Stimulated activated CD8-positive, alpha-beta memory T cell treated with anti-CD3 and anti-CD28 coated beads, Interleukin-4, amount 100 ng/mL, for 1 hour (primary cell): ENCODE measurements around the gene UBE2V1.
A peak's percentile ranks its signal among the peaks of the same experiment; 100 is the strongest.
"Not testable (repeated sequence)": the region's sequence is repeated elsewhere in the genome, so short reads cannot be mapped to it uniquely, and the experiment has no call there.

Experiments
- DNase-seq, 2 donors: peaks; one replicate each; pipeline ENCODE4 v3.0.0-alpha.2; 2020; ENCODE audit warnings: low read depth in 2 of 2, low spot score in 1 of 2

UBE2V1 gene

DNA sequence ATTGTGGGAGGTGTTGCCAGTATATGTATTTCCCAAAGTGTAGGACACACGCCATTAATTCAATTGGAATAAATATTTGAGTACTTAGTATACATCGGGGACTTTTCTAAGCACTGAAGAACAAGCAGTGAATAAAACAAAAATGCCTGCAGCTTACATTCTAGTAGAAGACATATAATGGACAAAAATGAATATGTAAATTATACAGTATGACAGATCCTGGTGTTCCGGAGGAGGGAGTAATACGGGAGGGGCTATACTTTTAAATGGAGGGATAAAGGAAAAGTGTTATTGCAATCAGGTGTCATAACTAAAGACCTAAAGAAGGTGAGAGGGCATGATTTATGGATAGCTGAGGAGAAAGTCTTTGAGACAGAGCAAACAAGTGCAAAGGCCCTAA, 15.1 kb downstream of the UBE2V1 start:
- DNase-seq, result no peak

DNA sequence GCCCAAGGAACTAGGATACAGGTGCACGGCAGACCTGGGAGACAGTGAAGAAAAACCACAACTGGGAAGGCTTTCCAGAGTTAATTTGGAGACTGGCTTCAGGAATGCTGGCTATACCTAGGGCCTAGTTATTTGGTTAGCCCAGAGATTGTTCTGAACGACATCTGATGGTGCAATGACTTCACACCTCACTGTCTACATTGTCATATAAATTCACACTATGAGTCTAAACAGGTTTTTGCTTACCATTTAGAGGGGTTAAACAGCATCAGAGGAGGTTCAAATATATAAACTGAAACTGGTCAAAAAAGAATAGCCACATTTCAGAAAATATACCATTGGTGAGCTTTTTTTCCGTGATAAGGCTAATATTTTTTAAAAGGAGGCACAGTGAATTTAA, 16.7 kb downstream of the UBE2V1 start:
- no peak for DNase-seq

DNA sequence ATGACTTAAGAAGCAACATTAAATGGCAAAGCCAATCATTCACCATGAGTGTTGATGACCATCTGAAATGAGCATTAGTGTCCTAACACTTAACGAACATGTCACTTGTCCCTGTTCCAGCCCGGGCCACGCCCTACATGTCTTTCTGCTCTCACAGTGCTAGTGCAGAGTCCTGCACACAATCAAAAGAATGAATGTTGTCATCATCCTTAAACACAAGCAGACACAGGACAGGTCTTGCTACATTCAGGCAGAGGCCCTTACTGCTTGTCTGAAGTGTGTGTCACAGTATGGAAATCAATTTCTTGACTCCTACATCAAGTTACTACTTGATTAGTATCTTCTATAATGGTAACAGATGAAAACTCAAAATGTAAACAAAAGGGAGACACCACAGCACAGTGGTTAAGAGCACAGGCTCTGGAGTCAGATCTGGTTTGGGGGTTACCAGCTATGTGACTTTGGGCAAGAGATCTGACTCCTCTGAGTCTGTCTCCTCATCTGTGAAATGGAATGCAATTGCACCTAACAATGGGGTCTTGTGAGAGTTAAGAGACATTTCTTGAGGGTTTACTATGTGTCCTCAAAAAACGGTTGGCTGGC, 17.4 kb downstream of the UBE2V1 start:
- no peak for DNase-seq

DNA sequence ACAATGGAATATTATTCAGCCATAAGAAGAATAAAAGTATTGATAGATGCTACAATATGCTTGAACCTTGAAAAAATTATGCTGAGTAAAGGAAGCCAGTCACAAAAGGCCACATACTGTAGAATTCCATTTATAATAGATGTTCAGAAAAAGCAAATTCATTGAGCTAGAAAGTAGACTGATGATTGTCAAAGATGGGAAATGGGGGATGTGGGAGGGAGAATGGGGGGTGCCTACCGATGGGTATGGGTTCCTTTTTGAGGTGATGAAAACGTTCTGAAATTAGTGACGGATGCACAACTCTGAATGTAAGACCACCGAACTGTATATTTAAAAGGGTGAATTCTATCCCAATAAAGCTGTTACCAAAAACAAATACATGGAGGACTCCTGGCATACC, 18.4 kb downstream of the UBE2V1 start:
- DNase-seq, result no peak

DNA sequence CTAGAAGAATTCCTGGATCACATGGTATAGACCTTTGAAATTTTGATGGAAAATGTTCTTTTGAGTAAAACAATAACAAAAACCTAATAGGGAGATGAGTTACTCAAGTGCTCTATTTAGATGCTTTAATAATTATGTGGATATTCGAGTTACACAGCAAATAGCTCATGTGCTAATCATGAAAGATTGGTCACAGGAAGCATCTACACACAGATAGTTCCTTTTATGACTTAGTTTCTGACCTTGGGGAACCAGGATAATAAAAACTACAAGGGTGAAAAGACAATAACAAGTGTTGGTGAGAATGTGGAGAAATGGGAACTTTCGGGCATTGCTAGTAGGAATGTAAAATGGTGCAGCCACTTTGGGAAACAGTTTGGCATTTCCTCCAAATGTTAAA, 19.7 kb downstream of the UBE2V1 start:
- DNase-seq, result no peak

DNA sequence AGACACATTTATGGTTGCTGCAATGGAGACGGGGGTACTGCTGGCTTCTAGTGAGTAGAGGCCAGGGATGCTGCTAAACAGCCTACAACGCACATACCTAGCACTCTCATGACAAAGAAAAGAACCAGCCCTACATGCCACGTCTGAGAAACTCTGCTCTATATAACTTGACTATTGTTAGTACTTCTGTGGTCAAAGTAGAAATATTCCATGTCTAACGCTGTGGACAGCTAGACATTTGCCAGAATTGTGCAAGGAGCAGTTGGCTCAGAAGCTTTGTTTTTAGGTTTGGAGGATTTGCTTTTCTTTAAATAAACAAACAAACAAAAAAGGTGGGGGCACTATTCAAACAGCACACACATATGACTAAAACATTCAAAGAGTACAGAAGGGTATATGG, 20.5 kb downstream of the UBE2V1 start:
- no peak for DNase-seq

DNA sequence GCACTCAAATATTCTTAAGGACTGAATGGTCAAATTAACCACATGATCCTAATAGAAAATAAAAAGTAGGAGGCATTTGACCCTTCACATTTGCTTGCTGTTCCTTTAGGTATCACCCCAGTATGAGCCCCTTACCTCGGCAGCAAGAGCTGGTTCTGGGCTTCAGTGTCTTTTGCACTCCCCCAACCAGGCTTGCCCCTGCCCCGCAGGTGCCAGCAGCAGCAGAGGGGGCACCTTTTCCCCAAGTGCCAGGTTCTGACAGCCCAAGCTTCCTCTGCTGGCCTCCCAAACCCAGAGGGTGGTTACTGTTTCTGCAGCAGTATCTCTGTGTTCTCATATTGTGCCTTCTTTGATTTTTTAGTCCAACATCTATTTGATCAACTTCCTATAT, 23.2 kb downstream of the UBE2V1 start:
- DNase-seq, result no peak

DNA sequence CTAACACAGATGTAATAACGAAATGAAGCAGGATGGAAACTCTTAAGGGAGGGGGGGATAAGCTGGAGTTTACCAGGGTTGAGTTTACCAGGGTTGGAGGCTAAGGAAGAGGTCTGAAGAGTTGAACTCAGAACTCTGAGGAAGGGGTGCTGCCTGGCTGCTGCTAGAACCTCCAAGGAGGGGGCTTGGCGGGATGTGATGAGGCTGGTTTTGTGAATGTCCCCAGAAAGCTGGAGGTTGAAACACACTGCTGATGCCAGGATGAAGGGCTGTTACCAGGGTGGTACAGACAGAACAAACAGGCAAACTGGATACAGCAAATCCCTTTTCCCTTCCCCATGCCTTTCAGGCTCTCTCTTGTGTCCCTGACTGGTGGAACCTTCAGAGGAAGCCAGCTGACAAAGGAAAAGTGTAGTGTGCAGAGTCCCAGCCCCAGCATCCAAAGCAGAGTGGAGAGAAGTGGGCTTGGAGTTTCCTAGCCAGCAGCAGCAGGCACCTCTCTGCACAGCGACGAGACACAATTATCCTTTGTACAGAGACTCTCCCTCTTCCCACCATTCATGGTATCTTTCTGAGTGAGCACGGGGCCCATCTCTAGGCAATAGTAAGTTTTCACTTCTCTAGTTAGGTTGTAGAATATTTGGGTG, 23.7 kb downstream of the UBE2V1 start:
- no peak for DNase-seq

DNA sequence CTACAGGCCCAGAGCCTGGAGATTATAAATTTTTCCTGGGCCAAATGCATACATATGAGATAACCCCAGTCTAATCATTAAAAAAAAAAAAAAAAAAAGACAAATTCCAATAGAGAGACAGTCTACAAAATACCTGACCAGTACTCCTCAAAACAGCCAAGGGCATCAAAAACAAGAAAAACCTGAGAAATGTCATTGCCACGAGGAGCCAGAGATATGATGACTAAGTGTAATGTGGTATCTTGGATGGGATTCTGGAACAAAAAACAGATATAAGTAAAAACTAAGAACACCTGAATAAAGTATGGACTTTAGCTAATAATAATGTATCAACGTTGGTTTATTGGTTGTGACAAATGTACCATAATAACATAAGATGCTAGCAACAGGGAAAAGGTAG, 24.9 kb downstream of the UBE2V1 start:
- DNase-seq, result no peak

DNA sequence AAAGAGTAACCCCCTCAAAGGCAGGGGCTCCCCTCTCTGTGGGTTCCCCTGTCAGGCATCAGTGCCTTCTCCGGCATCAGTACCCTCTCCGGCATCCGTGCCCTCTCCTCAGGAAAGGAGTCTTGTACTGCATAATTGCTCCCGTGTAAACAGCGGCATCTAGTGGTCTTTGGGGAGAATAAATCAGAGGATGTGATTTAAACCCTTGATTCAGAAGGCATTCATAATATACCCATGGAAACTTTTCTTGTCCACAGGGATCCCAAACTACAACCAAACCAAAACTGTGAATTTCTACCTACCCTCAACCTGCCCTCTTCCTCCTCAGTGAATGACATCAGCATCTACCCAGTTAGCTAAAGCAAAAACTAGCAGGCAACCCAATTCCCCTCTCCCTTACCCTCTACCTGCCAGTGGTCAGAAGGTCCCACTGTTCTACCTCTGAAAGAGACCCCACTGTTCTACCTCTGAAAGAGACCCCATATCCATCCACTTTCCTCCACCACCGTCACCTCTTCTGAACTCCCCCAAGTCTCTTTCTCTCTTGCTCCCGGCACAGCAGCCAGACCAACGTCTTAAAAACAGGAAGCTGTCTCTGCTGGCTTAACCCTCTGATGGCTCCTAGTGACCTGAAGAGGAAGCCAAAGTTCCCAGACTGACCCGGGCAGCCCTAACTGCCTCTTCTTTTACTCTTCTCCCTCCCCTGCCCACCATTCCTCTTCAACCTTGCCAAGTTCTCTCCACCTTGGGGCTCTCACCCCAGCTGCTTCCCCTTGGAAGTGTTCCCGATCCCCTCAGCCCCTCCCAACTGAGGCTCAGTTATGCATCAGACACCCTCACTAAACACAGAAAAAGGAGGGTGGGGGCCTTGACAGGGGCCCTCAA, 27.2 kb downstream of the UBE2V1 start:
- DNase-seq, result peak in 1 of 2 donors; percentile 28

DNA sequence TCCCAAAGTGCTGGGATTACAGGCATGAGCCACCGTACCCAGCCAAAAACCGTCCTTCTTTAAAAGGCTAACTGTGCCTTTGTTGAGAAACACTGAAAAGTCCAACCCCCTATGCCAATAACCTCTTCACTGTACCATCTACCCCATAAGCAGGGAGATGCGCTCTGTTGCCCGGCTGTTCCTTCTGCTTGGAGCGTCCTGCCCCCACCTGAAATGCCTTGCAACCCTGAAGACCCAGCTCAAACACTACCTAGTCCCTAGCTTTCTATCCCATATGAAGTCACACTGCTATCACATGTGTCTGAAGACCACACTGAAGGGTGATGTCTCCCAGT, 27.8 kb downstream of the UBE2V1 start:
- DNase-seq, result no peak

DNA sequence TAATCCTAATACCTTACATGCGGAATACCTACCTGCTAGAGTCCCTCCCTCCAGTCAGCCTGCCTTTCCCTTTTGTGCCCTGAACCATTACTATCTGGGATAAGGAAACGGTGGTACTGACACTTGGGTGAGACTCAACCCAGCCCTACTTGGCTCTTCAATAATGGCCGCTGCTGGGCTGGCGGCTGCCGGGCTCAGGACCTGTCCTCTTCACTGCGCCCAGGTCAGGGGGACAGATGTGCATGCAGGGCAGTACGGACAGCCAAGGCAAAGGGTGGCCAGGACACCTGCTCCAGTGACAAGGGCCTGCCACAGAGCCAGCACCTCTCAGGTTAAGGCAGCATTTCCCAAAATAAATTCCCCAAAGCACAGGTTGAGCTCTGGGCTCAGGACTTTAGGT, 29.9 kb downstream of the UBE2V1 start:
- no peak for DNase-seq

DNA sequence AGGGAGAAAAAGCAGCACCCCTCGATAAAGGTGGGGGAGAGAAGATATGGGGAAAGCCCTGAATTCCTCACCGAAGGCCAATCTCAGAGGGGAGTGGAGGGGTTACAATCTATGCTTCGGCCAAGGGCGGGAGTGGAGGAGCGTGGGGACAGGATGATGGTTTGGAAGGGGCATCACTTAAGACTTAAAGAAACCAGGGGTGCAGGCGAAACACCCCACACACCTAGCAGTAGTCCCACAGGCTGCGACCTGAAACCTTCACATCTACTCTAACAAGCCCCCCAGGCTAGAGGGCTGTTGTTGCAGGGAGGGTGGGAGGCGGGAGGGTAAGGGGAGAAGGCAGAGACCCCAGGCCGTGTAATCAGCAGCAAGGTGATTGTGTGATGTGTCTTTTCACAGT, 30.9 kb downstream of the UBE2V1 start:
- DNase-seq, result not testable (repeated sequence)

DNA sequence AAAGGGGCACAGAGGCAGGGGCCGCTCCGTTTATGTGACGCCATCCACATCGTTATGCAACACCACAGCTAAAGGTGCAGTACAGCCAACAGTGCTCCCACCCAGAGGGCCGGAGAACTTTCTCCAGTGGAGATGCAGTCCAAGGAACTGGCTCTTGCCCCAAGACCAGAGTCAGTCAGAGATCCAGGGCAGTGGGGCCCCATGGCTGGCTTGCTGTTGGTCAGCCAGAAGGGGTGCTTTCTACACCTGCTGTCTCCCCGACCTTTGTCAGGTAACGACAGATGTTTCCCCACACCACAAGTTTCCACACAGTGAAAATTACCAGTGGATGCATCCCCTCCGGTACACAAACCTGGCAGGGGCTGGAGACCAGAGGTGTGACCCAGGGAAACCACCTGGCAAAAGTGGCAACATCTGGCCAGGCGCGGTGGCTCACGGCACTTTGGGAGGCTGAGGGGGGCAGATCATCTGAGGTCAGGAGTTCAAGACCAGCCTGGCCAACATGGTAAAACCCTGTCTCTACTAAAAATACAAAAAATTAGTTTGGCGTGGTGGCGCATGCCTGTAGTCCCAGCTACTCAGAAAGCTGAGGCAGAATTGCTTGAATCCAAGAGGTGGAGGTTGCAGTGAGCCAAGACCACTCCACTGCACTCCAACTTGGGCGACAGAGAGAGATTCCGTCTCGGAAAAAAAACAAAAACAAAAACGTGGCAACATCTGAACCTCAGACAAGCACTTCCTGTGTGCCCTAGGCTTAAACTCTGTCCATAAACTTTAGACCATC, 34.9 kb downstream of the UBE2V1 start:
- no peak for DNase-seq

DNA sequence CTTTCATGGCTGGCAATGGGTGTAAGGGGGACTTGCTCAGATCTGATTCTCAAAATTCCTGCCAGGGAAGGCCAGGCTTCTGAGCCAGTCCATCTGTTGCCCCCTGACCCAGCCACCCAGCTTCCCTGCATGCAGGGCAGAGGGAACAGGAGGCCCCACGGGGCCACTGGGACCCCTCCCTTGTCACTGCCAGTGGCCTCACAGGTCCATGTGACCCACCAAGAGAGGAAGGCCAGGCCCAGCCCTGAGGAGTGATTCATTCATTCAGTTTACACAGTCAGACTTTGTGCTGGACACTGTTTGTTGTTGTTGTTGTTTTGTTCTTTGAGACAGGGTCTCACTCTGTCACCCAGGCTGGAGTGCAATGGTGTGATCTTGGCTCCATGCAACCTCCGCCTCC, 39.5 kb downstream of the UBE2V1 start:
- no peak for DNase-seq

DNA sequence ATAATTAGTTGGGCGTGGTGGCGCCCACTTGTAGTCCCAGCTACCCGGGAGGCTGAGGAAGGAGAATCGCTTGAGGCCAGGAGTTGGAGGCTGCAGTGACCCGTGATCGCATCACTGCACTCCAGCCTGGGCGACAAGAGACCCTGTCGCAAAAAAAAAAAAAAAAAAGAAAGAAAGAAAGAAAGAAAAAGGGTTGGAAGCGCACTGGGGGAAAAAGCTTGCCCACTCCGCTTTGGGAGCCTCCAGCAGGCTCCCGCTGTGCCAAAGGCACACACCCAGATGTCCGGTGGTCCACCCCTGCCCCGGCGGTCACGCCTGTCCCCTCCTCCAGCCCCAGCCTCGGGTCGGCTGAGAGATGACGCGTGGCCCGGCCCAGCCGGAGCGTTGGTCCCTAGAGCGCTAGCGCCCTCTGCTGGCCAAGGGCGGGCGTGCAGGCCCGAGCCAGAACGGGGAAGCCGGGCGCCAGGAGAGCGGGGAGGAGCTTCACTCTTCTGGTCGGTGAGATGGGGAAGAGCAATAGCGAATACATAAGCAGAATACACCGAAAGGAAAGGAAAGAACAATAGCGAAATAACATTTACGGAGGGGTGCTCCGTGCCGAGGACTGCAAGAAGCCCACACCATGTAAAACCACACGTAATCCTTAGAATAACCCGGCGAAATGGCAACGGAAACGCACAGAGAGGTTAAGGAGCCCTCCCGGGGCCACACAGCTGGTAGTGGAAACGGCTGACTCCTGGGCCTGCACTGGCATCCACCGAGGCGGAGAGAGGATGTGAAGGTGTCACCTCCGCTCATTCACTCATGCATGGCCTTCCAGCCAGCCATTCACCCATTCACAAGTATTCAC, 41.7 kb downstream of the UBE2V1 start:
- DNase-seq, result peak; percentile 83 to 88

DNA sequence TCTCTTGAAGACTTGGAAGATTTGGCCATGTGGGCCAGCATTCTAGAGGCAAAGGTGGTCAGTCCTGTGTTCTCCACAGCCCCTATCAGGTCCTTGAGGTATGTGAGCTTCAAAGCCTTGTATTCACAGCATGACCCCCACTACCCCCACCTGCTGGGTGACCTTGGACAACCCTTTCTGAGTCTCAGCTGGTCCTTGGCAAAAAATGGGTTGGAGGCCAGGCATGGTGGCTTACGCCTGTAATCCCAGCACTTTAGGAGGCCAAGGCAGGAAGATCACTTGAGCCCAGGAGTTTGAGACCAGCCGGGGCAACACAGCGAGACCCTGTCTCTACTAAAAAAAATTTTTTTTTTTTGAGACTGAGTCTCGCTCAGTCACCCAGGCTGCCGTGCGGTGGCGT, 42.6 kb downstream of the UBE2V1 start:
- no peak for DNase-seq

DNA sequence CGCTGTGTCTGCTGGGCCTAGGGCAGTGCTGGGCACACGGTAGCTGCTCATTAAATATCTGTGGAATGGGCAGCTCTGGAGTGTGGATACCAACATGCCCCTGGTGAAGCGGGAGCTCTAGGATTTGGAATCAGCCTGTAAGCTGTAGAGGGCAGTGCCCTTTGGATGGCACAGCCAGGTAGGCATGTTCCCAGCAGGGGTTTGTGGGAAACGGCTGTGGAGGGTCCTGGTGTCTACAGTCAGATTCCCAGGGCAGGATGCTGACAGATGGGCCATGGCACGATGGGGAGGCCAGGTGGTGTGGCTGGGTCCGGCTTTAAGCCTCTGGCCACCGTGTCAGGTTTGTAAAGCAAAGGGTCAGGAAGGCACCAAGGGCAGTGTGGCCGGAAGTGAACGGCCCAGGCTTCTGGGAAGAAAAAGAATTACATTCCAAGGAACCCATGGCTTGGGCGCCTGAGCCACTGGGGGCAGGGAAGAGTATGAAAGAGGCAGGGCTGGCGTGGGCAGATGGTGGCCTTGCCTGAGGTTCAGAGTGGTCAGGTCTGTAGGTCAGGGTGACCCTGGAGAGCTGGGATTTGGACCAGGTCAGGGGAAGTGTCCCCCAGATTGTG, 44.8 kb downstream of the UBE2V1 start:
- no peak for DNase-seq

DNA sequence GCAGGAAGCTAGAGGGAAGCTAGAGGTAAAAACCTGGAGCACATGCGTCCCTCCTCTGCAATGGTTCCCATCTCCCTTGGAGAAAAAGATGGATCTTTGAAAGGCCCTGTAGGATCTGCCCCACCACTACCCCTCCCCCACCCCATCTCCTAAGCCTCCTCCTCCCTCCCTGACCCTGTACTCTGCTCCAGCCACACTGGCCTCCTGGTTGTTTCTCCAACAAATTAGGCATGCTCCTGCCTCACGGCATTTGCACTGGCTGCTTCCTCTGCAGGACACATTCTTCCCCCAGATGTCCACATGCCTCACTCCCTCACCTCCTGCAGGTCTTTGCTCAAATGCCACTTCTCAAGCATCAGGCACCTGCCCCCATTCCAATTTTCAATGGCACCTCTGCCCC, 45.5 kb downstream of the UBE2V1 start:
- no peak for DNase-seq

DNA sequence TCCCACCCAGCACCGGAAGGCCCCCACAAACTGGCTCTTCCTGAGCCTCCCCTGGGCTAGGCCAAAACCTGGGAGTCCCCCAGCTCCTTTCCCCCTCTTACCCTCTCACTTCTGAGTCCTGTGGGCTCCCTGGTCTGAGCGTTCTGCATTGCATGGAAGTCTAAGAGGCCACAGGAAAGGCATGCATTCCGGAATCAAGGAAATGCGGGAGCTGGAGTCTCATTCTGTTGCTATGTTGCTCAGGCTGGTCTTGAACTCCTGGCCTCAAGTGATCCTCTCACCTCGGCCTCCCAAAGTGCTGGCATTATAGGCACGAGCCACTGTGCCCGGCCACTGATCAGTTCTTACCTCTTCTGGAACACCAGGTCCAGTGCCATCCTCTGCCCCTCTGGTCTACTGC, 45.9 kb downstream of the UBE2V1 start:
- no peak for DNase-seq
